Measurements from ENCODE around the gene GLRX5.

- TF ChIP-seq CTCF (IDR thresholded peaks at IDR 0.05) (no peak), ZFX (IDR thresholded peaks at IDR 0.05; ENCODE audit: borderline replicate concordance) (no peak)
These were observed 34.6 kb downstream of the GLRX5 start for GRCh38 chr14:95569440-95569839.

All from 22Rv1 (cell line).